ENCODE results near the gene ARHGAP25. TPM values are rescaled to one million over a fixed set of nuclear protein-coding genes. Genes with fewer than 3 reads are reported as not detected.
A peak's percentile ranks its signal among the peaks of the same experiment; 100 is the strongest.

The ARHGAP25 gene
- polyA plus RNA-seq, 3 donors: 20.8 to 56.8 (median 36.3) TPM

- DNase-seq: peak in 1 of 3 donors; percentile 44
- H3K4me3 Mint-ChIP-seq: no peak overlapping the region
- H3K4me2 ChIP-seq (replicated peaks; ENCODE audit: extremely low read depth, low read length, poor library complexity, severe bottlenecking): no peak overlapping the region
Measured at GRCh38 chr2:68811364-68811763, 76.8 kb downstream of the ARHGAP25 start.

GRCh38 chr2:68812251-68812650 is 77.6 kb downstream of the ARHGAP25 start:
- peak; percentile 11 for TF ChIP-seq CTCF (IDR thresholded peaks at IDR 0.05)
- H3K27ac Mint-ChIP-seq: peak overlapping the region in 5 of 7 donors; percentile 78 to 91 (median 83)
- Histone ChIP-seq H3K4me2 (replicated peaks; ENCODE audit: extremely low read depth, low read length, poor library complexity, severe bottlenecking) (no peak overlapping the region), H3K27me3 (ENCODE audit: control insufficient read depth in 2 of 2, insufficient read depth in 2 of 2, low read length in 2 of 2) (no peaks in the 10 kb centered on the region), H2AFZ (ENCODE audit: insufficient read depth, low read depth, low read length, poor library complexity, severe bottlenecking) (no peak overlapping the region), H3K79me2 (ENCODE audit: insufficient read depth, low read length) (peaks cover 40% of the 10 kb centered on the region), H3K27ac (ENCODE audit: low read depth in 1 of 2, low read length in 2 of 2) (peak overlapping the region in 1 of 2 donors; percentile 73), H3K4me1 (ENCODE audit: control insufficient read depth in 1 of 2, insufficient read depth in 2 of 2, low read length in 2 of 2) (peaks cover 35 to 60% of the 10 kb centered on the region in 2 donors), H4K20me1 (ENCODE audit: insufficient read depth, low read length) (peaks cover 27% of the 10 kb centered on the region), H3K9me3 (replicated peaks in 1 of 2; ENCODE audit: control insufficient read depth in 1 of 2, insufficient read depth in 1 of 2, low read length in 2 of 2) (no peaks in the 10 kb centered on the region), H3K9ac (ENCODE audit: insufficient read depth, low read length, poor library complexity, severe bottlenecking) (no peak overlapping the region), H3K4me3 (replicated peaks in 1 of 3; ENCODE audit: low read depth in 2 of 3, low read length in 3 of 3) (no peak overlapping the region), H3K36me3 (replicated peaks in 1 of 2; ENCODE audit: control insufficient read depth in 1 of 2, insufficient read depth in 2 of 2, low read length in 2 of 2) (peaks cover 80 to 94% of the 10 kb centered on the region in 2 donors)
- H3K4me1 Mint-ChIP-seq: peaks cover 43% of the 10 kb centered on the region
- peaks cover 0 to 5% (median 0%) of the 10 kb centered on the region in 3 donors for H3K27me3 Mint-ChIP-seq (ENCODE audit: low read depth in 3 of 3)
- peak overlapping the region in 1 of 2 donors; percentile 17 for H3K4me3 Mint-ChIP-seq
- peak in 1 of 3 donors; percentile 40 for DNase-seq
- H3K9me3 Mint-ChIP-seq: no peaks in the 10 kb centered on the region
- WGBS (ENCODE audit: insufficient coverage): 67% methylated on average over 2 of the region's 6 CpGs
- peaks cover 87 to 96% of the 10 kb centered on the region in 2 donors for H3K36me3 Mint-ChIP-seq
- intact Hi-C loops (cut with micrococcal nuclease): no loop called here

More at GRCh38 chr2:68811364-68811763, 76.8 kb downstream of the ARHGAP25 start:
- WGBS (ENCODE audit: insufficient coverage): 40% methylated on average over 1 of the region's 2 CpGs
- Histone ChIP-seq H2AFZ (ENCODE audit: insufficient read depth, low read depth, low read length, poor library complexity, severe bottlenecking) (no peak overlapping the region), H3K4me1 (ENCODE audit: control insufficient read depth in 1 of 2, insufficient read depth in 2 of 2, low read length in 2 of 2) (peaks cover 44 to 64% of the 10 kb centered on the region in 2 donors), H4K20me1 (ENCODE audit: insufficient read depth, low read length) (peaks cover 26% of the 10 kb centered on the region), H3K9me3 (replicated peaks in 1 of 2; ENCODE audit: control insufficient read depth in 1 of 2, insufficient read depth in 1 of 2, low read length in 2 of 2) (no peaks in the 10 kb centered on the region), H3K79me2 (ENCODE audit: insufficient read depth, low read length) (peaks cover 43% of the 10 kb centered on the region), H3K9ac (ENCODE audit: insufficient read depth, low read length, poor library complexity, severe bottlenecking) (no peak overlapping the region), H3K27ac (ENCODE audit: low read depth in 1 of 2, low read length in 2 of 2) (peak overlapping the region; percentile 29 to 73), H3K4me3 (replicated peaks in 1 of 3; ENCODE audit: low read depth in 2 of 3, low read length in 3 of 3) (no peak overlapping the region), H3K27me3 (ENCODE audit: control insufficient read depth in 2 of 2, insufficient read depth in 2 of 2, low read length in 2 of 2) (no peaks in the 10 kb centered on the region), H3K36me3 (replicated peaks in 1 of 2; ENCODE audit: control insufficient read depth in 1 of 2, insufficient read depth in 2 of 2, low read length in 2 of 2) (peaks cover 77 to 91% of the 10 kb centered on the region in 2 donors)
- Mint-ChIP-seq H3K36me3 (peaks cover 88 to 96% of the 10 kb centered on the region in 2 donors), H3K27ac (peak overlapping the region; percentile 64 to 91 (median 86)), H3K9me3 (no peaks in the 10 kb centered on the region), H3K27me3 (ENCODE audit: low read depth in 3 of 3) (peaks cover 0 to 5% (median 0%) of the 10 kb centered on the region in 3 donors), H3K4me1 (peaks cover 52% of the 10 kb centered on the region)
- intact Hi-C loops (cut with micrococcal nuclease): no loop called here
- TF ChIP-seq CTCF (IDR thresholded peaks at IDR 0.05): no peak

Measured in CD14-positive monocyte (primary cell).